ENCODE results near the gene TCF7L2.

Gene TCF7L2

DNA sequence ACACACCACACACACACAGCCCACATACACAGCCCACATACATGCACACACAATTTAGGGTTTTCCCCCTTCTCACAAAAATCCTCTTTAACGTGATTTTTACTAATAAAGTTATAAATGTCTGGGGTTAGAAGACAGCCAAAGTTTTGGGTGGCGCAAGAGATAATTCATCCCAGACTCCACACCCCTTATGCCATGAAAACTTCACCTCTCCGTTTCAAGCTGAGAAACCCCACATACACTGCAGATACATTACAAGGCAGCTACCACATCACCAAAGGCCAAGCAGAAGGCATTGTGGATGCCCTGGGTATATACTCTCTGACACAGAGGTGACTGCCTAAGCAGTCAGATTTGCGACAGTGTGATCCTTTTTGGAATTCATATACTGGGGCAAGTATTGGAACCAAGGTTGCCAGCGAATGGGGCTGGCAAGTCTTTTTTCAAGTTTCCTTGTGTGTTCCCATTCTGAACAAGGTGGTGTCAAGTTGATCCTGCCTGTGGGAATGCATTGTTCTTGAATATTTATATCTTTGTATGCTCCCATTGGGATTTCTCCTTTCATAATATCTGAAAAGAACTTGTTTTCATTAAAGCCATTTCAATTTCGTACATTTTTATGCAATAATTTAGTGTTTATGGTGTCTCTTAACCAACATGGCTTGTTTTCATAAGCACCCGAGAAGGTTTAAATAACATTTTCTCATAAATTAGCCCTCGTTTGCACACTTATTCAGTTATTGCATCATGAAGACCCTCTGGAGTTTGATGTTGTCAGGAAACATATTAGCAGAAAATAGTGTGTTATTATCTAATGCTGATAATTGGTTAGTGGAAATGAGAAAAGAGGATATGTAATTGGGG, 130.2 kb downstream of the TCF7L2 start:
- H3K27ac ChIP-seq = no peak overlapping the region
- no peak overlapping the region for H3K4me3 ChIP-seq
- TF ChIP-seq, protein P1, sequence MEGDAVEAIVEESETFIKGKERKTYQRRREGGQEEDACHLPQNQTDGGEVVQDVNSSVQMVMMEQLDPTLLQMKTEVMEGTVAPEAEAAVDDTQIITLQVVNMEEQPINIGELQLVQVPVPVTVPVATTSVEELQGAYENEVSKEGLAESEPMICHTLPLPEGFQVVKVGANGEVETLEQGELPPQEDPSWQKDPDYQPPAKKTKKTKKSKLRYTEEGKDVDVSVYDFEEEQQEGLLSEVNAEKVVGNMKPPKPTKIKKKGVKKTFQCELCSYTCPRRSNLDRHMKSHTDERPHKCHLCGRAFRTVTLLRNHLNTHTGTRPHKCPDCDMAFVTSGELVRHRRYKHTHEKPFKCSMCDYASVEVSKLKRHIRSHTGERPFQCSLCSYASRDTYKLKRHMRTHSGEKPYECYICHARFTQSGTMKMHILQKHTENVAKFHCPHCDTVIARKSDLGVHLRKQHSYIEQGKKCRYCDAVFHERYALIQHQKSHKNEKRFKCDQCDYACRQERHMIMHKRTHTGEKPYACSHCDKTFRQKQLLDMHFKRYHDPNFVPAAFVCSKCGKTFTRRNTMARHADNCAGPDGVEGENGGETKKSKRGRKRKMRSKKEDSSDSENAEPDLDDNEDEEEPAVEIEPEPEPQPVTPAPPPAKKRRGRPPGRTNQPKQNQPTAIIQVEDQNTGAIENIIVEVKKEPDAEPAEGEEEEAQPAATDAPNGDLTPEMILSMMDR (IDR thresholded peaks at IDR 0.05) = no peak
- DNase-seq (ENCODE audit: low spot score) = no peak

DNA sequence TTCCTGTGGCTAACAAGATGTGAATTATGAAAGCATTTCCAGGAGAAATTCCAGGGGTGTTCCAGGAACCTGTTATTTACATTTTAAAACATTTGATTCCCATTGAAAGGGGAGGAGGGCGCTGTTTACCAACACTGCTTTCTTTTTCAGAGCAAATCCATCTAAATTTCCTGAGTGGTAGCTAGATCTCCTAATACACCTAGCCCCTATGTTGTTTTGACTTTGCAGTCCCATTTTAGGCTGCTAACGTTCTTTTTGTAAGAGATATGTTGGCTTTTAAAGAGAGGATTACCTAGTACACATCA, 130.8 kb downstream of the TCF7L2 start:
- Histone ChIP-seq H3K4me3 (no peak overlapping the region), H3K27ac (no peak overlapping the region)
- TF ChIP-seq, protein P1 (IDR thresholded peaks at IDR 0.05) = no peak
- DNase-seq (ENCODE audit: low spot score) = no peak

DNA sequence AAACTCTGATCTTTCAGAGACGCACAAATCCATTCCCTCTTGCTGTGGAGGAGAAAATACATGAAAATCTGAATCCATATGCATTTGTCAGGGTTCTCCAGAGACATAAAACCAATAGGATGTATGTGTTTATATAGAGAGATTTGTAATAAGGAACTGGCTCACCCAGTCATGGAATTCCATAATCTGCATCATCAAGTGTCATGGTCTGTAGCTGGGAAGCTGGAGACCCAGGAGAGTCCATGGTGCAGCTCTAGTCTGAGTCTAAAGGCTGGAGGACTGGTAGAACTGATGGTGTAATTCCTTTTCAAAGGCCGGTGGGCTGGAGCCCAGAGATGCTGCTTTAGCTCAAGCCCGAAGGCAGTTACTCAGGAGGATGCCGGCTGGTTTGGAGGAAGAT, 134.0 kb downstream of the TCF7L2 start:
- TF ChIP-seq, protein P1 (IDR thresholded peaks at IDR 0.05) = no peak
- no peak overlapping the region for H3K4me3 ChIP-seq
- H3K27ac ChIP-seq = no peak overlapping the region
- no peak for DNase-seq (ENCODE audit: low spot score)

- TF ChIP-seq, protein P1 (IDR thresholded peaks at IDR 0.05) = no peak
- Histone ChIP-seq H3K4me3 (no peak overlapping the region), H3K27ac (no peak overlapping the region)
- DNase-seq (ENCODE audit: low spot score) = no peak
Measured at GRCh38 chr10:113085776-113086175, 135.7 kb downstream of the TCF7L2 start.

DNA sequence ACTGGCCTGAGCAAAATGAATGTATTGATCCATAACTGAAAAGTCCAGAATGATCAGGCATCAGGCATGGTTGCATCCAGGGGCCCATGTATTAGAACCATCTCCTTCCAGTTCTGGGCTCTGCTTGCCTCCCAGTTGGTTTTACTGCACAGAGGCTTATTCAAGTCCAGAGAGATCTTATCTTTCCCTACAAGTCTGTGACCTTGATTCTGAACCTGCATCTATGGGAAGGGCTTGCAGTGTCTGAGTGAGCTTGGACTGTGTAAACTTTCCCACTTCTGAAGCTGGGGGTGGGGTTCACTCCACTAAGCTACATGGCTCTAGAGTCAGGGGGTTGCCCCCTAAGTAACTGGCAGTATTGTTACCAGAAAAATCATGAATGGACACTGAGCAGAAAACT, 136.2 kb downstream of the TCF7L2 start:
- DNase-seq (ENCODE audit: low spot score) = no peak
- Histone ChIP-seq H3K27ac (no peak overlapping the region), H3K4me3 (no peak overlapping the region)
- TF ChIP-seq, protein P1 (IDR thresholded peaks at IDR 0.05) = no peak

- DNase-seq (ENCODE audit: low spot score) = peak; percentile 84
- Histone ChIP-seq H3K4me3 (peak overlapping the region; percentile 0), H3K27ac (peak overlapping the region; percentile 10 to 77)
- TF ChIP-seq, protein P1 (IDR thresholded peaks at IDR 0.05) = no peak
Measured at GRCh38 chr10:113087165-113088029, 137.3 kb downstream of the TCF7L2 start.
